ENCODE data around the gene DNAAF9.

The DNAAF9 gene

DNA sequence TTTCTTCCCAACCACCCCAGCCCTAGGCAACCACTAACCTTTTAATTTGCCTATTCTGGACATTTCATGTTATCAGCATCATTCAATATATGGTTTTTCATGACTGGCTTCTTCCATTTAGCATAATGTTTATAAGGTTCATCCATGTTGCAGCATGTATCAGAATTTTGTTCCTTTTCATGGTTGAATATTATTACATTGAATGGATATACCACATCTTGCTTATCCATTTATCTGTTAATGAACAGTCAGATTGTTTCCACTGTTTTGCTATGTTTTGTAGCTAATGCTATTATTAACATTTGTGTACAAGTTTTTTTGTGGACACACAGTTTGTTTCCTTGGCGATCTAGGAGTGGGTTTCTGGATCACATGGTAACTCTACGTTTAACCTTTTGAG, 3.0 kb upstream of the DNAAF9 start:
- no peak for DNase-seq (ENCODE audit: low spot score)

DNA sequence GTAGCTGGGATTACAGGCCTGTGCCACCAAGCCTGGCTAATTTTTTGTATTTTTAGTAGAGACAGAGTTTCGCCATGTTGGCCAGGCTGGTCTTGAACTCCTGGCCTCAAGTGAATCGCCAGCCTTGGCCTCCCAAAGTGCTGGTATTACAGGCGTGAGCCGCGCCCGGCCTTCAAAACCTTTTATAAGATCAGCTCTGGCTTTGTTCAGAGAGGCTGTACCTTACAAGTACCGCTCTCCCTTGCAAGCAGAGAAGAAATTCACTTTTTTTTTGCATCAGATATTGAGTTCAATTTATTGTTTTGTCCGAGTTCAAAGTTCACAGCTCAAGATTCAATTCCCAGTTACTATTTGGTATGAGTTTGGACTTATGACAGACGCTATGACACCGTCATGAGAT, 1.9 kb upstream of the DNAAF9 start:
- DNase-seq (ENCODE audit: low spot score): no peak

DNA sequence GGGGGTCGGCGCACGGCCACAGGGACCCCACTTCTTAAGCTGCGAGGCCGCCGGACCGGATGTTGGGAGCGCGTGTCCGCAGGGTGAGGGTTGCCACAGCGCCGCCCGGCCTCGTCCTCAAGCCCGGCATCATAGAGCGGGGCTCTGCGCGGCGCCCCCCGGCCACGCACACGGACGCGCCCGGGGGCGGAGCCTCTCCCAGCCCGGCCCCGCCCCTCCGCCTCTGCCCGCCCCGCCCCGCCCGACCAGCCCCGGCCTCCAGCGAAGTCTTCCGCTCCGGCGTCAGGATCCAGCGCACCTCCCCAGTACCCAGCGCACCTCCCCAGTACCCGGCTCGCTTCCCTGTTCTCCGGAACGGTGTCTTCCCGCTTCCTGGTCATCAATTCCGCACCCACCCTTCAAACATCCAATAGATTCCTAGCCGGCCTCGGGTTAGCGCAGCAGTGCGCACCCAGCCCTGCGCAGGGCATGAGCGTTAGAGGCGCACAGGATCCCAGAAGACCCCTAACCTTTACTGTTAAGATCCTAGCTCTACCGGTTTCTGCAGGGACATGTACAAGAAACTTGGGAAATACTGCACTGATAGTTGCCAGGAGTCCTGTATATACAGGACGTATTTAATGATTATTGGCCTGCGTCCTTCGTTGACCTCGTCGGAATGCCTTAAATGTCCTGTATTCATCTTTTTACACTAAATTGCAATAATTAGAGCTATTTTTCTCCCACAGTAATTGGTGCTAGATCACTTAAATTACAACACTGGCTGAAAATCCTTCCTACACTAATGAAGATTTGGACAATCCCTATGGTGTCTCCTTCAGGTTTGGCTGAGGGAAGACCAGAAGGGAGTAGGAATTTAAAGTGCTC, 535 bp upstream of the DNAAF9 start:
- DNase-seq (ENCODE audit: low spot score): peak; percentile 95

DNA sequence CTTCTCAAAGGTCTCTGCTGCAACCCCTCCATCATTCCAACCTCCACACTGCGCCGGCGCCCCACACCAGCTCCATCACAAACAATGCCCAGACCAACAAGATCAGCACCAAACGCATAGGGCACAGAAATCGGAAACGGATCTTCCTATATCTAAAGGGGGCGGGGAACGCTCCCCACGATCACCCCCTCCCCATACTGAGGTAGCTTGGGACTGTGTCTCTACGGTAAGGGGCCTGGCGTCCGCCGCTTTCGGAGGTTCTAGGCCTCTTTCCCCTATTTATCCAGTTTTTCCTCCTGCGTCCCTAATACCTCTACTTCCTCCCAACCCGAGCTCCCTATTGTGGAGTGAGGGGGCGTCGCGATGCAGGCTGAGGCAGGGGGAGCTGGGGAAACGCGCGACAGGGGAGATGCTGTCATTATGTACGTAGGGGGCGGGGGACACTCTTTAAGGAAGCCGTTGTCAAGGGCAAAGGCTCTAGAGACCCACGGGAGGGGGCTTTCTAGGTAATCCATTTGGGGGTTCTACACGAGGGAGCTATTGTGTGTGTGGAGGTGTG, 909 bp downstream of the DNAAF9 start:
- peak; percentile 26 for DNase-seq (ENCODE audit: low spot score)

DNA sequence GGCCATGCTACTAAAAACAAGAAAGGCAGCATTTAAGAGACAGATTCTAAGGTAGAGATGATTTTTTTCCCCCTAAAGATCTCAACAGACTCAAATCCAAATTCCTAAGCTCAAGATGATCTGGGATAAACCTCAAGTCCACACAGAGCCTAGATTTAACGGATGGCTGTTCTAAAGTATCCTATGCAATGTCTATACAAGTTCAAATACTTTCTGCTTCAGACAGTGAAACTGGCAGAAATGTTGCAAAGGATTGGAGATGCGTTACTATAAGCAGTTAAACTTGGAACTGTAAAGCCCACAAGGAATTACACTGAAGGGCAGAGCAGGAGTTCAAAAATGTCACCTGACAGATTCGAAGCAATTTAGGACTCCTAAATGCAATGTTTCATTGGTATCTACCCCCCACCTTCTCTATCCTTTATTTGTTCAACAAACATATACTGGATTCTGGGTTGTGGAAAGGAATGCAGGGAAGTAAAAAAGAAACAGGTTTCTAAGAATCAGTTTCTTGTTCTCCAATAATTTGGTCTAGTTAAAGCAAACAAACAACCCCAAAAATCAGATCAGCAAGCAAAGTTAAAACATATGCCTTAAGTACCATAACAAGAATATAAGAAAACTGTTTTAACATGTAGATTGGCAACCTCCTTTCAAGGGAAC, 1.6 kb downstream of the DNAAF9 start:
- no peak for DNase-seq (ENCODE audit: low spot score)

DNA sequence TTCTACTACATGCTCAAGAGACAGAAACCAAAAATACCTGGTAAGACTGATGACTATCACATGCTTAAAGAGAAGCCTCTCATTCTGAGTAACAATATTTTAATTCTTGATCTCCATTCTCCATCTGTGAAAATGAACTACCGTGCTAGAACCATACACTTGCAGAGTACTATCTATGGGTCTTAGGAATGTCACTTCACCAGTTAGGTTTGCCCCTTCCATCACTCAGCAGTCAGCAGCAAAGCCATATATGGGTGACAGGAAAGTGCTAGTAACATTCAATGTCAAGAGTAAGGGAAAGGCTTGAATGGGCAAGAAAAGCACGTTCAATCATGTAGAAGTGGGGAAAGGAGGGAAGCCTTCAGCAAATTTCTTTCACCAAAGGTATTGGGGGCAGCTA, 2.3 kb downstream of the DNAAF9 start:
- DNase-seq (ENCODE audit: low spot score): no peak

DNA sequence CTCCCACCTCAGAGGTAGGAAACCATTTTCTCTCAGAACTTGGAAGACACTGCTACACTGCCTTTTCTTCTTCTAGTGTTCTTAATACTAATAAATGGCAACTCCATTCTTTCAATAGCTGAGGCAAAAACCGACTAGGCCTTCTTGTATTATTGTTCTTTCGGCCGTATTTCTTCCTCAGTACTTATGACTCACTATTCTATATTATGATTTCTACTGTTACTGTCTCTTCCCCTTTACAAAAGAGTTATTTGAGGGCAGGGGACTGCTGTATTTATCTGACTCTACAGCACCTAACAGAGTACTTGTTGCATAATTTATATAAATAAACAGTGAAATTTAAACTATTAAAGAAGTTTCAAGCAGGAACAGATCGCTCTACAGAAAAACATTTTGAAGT, 3.1 kb downstream of the DNAAF9 start:
- no peak for DNase-seq (ENCODE audit: low spot score)

DNA sequence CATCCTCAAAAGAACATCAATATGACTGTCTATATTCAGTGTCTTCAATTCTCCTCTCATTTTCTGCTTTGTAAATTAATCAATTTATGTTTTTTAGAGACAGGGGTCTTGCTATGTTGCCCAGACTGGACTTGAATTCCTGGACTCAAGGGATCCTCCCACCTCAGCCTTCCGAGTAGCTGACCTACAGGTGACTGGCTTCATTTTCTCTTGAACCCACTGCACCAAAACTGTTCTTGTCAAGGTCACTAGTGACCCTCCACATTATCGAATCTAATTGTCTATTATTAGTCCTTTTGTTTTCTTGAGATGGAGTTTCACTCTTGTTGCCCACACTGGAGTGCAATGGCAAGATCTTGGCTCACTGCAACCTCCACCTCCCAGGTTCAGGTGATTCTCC, 3.7 kb downstream of the DNAAF9 start:
- DNase-seq (ENCODE audit: low spot score): no peak

DNA sequence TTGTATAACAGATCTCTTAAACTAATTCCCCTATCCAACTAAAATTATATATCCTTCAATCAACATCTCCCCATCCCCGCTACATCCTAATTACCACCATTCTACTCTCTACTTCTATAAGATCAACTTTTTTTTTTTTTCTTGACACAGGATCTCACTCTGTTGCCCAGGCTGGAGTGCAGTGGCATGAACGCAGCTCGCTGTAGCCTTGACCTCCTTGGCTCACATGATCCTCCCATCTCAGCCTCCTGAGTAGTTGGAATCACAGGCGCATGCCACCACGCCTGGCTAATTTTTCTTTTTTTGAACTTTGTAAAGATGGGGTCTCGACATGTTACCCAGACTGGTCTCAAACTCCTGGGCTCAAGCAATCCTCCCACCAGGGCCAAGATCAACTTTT, 5.0 kb downstream of the DNAAF9 start:
- no peak for DNase-seq (ENCODE audit: low spot score)

DNA sequence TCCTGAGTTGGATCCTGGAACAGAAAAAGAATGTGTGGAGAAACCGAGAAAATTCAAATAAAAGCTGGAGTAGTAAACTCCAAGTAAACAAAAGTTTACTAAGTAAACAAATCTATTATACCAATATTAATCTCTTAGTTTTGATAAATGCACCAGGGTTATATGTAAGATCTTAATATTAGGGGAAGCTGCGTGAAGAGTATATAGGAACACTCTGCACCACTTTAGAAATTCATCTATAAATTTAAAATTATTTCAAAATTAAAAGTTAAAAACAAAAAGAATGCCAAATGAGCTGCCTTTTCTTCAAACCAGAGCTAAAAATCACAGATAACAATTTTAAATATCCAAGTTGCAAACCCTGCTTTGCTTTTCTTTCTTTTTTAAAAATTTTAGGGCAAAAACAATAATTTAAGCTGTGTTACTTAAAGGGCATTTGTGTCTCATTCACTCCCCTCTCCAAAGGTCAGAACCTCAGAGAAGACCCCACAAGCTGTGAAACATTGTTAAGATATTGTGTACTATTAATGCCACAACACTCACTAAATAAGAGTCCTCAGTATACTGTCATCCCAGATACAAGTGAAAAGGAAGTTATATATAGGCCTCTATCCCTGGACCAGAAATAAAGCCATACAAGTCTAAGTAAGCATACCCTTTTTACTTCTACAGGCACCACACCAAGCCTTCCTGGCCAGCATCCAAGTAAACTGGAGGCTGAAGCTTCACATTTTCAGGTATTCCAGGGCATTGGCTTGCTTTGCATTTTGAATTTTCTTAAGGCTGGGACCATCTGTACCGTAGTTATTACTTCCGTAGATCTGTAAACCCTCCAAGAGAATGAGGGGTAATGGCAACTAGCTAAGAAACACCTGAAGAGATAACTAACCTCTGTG, 7.0 kb downstream of the DNAAF9 start:
- no peak for DNase-seq (ENCODE audit: low spot score)

DNA sequence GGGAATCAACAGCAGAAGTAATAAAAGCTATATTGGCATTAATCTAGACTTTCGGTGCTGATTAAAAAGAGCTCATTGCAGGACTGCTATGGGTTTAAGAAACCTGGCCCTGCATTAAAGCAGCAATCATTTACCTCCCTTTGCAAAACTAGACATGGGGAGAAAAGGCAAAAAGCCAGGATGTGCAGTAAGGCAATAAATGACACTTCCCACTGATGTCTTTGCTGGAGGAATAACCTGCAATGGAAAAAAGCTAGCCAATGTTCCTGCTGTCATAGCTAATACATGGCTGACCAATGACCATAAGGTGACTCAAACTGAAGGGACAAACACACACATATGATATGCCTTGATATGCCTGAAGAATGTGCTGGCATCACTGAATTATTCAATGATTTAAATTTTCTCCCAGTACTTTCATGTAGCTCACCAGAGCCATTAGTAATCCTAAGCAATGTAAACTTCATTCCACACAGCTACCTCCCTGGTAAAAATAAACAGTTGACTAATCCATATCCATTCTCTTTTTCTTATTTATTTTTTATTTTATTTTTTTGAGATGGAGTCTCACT, 8.7 kb downstream of the DNAAF9 start:
- peak; percentile 23 for DNase-seq (ENCODE audit: low spot score)

DNA sequence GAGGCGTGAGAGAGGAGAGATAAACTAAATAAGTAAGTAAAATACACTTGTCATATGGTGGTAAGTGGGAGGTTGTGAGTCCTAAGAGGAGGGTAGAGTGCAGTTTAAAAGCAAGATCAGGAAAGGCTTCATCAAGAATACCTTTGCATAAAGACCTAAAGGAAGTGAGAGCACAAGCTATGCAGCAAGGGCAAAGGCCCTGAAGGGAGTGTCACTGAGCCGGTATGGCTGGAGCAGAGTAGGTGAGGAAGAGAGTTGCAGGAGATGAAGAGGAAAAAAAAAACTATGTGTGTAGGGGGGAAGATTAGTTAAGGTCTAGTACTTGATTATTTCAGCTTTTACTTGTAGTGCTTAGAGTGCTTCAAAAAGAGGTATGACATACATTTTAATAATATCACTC, 11.0 kb downstream of the DNAAF9 start:
- DNase-seq (ENCODE audit: low spot score): no peak

DNA sequence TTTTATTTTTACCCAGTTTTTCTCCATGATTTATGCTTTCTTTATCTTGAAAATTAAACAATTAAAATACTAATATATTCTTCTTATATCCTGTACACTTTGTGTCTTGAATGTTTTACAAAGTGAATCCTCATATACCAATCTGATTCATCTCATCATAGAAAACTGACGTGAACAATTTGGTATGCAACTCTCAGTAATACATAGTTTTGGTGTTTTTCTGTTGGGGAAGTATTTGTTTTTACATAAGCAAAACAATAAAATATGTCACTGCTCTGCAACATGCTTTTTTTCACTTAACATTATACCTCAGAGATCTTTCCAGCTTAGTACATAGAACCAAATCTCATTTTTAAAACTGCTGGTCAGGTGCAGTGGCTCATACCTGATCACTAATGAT, 14.7 kb downstream of the DNAAF9 start:
- DNase-seq (ENCODE audit: low spot score): no peak

DNA sequence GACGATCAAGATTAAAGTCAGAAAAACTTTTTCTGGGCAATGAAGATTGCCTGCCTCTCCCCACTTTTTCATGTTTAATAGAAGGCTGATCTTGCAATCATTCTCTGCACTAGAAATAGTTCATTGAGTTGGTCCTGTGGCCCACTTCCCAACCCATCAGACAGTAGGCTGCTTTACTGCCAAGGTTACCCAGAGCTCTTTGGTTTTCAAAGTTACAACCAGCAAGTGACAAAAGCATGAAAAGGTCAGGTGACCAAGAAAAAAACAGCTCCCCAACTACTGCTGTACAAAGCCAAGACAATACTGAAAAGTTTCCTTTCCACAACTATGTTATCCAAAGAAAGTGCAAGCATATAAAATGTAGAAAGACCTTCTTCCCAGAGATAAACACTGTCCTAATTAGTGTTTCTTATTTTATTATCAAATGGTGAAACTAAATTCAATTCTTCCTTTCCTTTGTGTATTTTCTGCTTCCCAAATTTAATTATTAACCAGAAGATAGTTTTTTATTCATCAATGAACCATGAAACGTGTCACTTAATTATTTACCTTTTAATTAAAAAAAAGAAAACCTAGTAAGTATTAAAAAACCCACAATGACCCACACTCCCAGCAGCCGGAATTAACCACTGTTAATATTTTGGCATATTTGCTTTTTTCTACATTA, 16.6 kb downstream of the DNAAF9 start:
- no peak for DNase-seq (ENCODE audit: low spot score)

DNA sequence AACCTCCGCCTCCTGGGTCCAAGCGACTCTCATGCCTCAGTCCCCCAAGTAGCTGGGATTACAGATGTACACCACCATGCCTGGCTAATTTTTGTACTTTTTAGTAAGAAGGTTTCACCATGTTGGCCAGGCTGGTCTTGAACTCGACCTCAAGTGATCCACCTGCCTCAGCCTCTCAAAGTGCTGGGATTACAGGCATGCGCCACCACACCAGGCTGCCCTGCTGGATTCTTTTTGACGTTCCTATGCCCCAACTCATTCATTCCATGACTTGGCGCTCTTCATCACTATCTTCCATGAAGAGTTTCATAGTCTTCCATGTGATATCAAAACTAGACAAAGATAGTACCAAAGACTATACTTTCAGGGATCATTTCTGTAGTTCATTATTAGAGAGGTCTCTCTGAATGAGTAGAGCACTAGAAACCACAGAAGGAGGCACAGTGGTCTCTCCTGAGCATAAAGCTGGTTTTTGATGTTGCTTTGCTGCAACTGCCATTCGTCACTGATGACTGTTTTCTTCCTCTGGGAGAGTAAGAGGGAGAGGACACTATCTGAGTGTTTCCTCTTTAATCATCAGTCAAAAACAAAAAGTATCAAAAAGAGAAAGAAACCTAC, 23.5 kb downstream of the DNAAF9 start:
- no peak for DNase-seq (ENCODE audit: low spot score)

DNA sequence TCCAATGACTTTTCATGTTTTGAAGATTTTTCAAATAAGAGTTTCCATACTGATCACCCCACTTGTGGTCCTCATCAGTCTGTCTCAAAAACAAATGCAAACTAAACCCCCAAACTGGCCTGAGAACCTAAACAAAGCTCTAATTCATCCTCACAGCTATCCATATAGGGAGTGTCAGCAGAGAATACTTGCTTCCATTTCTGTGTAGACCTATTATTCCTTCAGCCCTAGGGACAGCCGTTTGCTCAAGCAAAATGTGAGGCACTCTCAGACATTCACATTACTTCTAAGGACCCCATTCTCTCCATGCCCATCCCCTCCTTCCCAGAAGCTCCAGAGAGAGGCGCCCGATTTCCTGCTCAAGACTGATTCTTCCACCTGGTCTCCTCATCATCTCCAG, 24.6 kb downstream of the DNAAF9 start:
- no peak for DNase-seq (ENCODE audit: low spot score)

DNA sequence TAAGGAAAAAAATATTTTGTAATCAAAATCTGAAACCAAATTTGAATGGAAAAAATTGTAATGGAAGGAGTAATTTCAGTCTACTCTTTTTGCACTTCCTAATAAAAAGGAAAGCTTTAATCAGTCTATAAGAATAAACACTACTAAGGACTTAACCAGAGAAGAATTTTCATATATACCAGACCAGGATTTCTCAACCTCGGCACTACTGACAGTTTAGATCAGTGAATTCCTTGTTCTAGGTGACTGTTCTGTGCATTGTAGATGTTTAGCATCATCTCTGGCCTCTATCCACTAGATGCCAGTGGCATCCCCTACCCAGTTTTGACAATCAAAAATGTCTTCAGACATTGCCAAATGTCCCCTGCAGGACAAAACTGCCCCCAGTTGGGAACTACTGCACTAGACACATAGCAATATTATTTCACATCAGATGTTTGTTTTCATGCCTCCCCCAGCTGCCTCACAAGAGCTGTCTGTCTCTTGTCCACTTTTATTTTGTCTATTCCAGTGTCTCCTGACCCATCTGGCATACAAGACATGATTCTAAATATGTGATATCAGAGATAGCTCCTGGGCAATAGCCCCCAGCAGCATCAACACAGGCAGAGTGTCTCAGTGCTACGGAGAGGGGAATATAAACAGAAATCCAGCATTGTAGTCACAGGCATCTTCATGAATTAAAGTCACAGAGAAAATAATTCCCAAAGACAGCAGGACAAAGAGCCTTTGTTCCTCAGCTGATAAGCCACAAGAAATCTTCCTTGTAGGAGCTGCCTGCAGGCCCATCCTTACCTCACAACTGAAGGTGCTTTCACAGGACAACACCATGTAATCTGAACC, 27.0 kb downstream of the DNAAF9 start:
- DNase-seq (ENCODE audit: low spot score): no peak

DNA sequence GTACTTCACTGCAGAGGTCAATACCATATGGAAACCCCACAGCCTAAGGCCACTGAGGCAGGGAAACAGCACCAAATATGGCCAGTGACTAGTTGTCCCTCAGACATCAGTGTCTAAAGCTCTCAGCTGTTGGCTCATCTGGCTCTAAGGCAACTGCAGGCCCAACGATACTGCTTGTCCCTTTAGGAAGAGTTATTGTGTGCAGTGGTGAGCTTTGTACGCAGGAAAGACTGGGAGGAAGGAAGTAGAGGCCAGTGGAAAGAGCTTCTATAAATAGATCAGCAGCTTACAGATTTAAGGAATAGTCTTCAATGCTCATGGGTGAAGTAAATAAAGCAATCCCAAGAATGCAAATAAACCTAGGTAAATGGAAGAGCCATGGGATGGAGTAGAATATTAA, 29.3 kb downstream of the DNAAF9 start:
- DNase-seq (ENCODE audit: low spot score): no peak

DNA sequence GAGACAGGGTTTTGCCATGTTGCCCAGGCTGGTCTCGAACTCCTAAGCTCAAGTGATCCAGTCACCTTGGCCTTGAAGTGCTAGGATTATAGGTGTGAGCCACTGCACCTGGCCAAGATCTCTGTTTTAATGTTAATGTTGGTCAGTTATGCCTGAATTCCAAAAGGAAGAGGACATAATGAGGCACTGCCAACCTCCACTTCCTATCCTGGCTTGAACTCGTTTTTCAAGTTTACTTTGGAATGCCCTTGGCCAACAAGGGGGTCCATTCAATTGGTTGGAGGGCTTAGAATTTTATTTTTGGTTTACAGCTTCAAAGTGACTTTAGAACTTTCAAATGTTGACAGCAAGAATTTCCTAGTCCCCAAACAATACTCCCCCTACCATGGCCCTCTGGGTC, 29.8 kb downstream of the DNAAF9 start:
- DNase-seq (ENCODE audit: low spot score): no peak

DNA sequence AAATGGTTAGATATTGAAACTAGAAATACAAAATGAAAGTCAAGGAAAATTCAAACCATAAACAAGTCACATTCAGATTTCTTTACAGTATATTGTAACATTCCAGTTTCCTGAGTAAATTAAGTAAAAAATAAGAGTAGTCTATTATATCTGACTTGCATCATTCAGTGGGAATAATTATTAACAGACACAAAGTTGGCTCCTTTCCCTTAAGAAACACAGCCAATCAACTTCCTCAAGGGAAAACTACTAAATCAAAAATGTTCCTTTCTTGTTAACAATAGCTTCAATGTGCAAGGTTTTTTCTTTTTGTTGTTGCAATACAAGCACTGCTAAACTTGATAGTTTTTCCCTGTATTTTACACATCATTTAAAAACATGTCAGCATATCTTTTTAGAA, 33.2 kb downstream of the DNAAF9 start:
- no peak for DNase-seq (ENCODE audit: low spot score)

All from AG20443 (cell line).